Measurements from ENCODE around the gene FRMPD1.
A peak's percentile ranks its signal among the peaks of the same experiment; 100 is the strongest.

Gene FRMPD1

DNA sequence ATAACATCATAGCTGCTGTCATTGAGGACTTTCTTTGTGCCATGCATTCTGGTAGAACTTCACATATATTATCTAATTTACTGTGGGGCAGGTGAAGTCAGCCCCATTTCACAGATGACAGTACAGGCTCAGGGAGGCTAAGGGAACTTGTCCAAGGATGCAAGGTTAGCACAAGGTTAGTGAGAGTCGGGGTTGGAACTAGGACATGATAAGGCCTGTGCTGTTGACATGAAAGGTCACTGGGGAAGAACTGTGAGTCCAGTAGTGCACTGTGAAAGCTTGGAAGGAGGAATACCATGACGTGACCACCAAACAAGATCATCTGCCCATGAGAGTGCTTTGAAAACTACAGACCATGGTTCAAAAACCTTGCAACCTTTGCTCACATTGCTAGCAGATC is 26.7 kb downstream of the FRMPD1 start:
- TF ChIP-seq POLR2A (IDR thresholded peaks at IDR 0.05; ENCODE audit: low read length): no peak
- no peak for TF ChIP-seq GATA1 (IDR thresholded peaks at IDR 0.05; ENCODE audit: low read depth, low read length)
- no peak for DNase-seq

DNA sequence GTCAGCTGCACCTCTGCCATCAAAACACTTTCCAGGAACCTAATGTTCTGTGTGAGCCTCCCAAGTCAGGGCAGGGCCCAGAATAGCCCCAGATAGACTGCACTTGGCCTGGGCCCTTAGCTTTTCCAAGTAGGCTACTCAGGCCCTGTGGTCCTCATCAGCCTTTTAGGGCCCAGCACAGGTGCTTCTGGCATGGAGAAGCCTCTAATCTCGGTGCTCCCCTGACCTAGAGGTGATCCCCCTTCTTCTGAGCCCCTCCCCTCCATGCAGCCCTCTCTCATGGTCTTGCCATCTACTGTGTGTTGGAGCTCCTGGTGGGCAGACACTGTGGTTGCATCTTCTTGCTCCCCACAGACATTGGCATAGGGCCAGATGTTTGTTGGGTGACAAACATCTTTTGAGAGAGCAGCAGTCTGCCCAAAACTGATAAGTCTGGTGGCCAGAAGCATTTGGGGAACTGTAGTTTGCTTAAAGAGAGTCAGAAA is 28.1 kb downstream of the FRMPD1 start:
- DNase-seq: peak; percentile 92 to 96
- TF ChIP-seq GATA1 (IDR thresholded peaks at IDR 0.05; ENCODE audit: low read depth, low read length) (no peak), POLR2A (IDR thresholded peaks at IDR 0.05; ENCODE audit: low read length) (no peak)

DNA sequence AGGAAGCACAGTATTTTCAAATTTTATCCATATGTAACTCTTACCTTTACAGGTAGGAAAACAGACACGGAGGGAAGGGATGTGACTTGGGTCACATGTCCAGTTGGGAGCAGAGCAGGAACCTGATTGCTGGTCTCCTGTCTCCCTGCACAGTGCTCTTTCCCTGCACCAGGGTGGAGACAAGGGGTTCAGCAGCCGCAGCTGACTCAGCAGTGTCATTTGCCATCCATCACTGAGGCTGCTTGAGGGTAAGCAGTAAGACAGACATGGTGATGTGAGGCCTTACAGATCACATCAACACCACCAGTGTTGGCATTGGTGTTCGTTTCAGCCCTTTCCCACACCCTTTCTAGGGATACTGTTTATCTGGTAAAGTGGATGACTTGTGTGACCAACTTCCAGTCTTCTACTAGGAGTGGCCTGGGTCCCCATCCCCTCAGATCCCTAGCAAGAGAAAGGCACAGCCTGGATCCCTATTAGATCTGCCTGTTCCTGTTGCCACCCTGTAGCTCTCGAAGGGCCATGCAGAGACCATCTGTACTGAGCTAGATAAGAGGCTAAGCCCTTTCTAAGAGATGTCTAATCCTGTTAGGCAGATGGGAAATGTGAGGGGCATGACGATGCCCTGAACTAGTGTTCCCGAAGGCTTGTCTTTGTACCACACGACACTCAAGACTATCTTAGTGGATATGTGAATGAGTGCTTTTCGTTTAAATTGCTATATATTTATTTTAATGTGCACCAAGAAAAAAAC is 29.1 kb downstream of the FRMPD1 start:
- DNase-seq: peak; percentile 78 to 91
- TF ChIP-seq GATA1 (IDR thresholded peaks at IDR 0.05; ENCODE audit: low read depth, low read length) (peak; percentile 77), POLR2A (IDR thresholded peaks at IDR 0.05; ENCODE audit: low read length) (no peak)

DNA sequence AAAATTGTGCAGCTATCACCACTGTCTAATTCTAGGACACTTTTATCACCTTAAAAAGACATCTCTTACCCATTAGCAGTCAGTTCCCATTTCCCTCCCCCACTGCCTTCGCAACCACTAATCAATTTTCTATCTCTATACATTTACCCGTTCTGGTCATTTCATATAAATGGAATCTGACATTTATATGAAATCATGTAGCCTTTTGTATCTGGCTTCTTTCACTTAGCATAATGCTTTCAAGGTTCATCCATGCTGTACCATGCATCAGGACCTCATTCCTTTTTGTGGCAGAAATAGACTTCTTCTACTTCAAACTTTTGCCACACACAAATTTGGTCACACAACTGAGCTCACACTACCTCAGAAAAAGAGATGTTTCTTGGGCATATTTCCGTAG is 32.2 kb downstream of the FRMPD1 start:
- no peak for TF ChIP-seq POLR2A (IDR thresholded peaks at IDR 0.05; ENCODE audit: low read length)
- TF ChIP-seq GATA1 (IDR thresholded peaks at IDR 0.05; ENCODE audit: low read depth, low read length): no peak
- DNase-seq: no peak

DNA sequence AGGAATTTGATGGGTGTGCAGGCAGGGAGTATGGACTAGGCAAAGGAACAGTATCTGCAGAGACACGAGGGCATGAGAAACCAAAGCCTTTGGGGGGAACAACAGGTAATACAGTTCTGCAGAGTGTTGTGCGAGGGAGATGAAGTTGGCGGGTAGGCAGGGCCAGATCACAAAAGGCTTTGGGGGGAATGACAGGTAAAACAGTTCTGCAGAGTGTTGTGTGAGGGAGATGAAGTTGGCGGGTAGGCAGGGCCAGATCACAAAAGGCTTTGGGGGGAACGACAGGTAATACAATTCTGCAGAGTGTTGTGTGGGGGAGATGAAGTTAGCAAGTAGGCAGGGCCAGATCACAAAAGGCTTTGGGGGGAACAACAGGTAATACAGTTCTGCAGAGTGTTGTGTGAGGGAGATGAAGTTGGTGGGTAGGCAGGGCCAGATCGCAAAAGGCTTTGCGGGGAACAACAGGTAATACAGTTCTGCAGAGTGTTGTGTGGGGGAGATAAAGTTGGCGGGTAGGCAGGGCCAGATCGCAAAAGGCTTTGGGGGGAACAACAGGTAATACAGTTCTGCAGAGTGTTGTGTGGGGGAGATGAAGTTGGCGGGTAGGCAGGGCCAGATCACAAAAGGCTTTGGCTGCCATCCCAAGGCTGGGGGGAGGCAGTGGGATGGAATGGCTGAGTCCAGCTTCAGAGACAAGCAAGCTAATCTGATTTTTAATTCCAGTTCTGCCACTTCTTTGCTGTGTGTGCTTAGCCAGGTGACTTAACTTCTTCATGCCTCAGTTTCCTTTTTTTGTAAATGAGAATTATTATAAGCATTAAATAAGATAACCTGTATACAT is 33.0 kb downstream of the FRMPD1 start:
- DNase-seq: no peak
- TF ChIP-seq POLR2A (IDR thresholded peaks at IDR 0.05; ENCODE audit: low read length): no peak

DNA sequence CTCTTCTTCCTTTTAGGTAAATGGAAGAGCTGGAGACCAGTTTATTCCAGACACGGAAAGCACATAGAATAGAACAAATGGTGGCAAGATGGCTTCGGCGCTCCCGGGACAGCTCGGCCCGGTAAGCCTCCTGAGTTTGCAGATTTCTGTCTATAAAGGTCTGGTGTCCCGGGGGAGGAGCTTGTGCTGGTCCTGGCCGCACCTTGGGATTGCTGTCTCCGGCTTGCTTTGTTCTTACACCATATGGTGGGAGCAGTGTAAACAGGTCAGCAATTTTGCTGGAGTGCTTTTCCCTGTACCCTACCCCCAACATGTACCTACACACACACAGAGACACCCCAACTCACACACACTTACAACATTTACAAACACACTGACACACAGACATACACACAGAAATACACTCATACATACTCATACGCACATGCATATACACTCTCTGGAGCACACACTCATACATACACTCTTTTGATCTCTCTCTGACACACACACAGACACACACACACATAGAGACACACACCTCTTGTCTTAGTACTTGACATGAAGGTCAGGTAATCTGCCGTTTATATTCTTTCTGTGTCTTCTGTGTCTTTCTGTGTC is 42.0 kb downstream of the FRMPD1 start:
- TF ChIP-seq GATA1 (IDR thresholded peaks at IDR 0.05; ENCODE audit: low read depth, low read length) (no peak), POLR2A (IDR thresholded peaks at IDR 0.05; ENCODE audit: low read length) (no peak)
- DNase-seq: no peak

DNA sequence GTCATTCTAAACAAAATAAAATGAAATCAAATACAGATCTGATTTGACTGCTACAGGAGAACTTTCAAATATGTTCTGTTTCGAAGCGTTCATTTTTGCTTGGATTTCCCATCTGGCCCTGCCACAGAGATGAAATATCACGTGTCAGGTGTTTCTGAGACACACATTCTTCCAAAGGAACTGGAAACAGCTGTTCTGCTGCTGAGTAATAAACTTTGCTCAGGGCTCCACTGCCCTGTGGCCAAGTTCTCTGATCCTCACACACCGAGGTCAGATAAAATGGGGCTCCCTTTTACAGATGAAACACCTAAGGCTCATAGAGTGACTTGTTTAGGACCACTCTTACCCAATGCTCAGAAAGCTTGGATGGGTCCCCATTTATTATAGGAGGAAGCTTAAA is 42.5 kb downstream of the FRMPD1 start:
- TF ChIP-seq POLR2A (IDR thresholded peaks at IDR 0.05; ENCODE audit: low read length) (no peak), GATA1 (IDR thresholded peaks at IDR 0.05; ENCODE audit: low read depth, low read length) (no peak)
- DNase-seq: no peak

DNA sequence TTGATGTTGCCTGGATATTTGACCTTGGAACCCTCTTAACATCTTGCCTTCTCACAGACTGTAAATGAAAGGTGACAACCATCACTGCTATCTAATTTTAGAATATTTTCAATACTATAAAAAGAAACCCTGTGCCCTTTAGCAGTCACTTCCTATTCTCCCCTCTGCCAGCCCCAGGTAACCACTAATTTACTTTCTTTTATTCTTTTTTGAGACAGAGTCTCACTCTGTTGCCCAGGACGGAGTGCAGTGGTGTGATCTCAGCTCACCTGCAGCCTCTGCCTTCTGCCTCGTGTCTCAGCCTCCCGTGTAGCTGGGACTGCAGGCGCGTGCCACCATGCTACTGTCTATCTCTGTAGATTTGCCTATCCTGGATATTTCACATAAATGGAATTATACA is 43.6 kb downstream of the FRMPD1 start:
- no peak for DNase-seq
- no peak for TF ChIP-seq POLR2A (IDR thresholded peaks at IDR 0.05; ENCODE audit: low read length)
- TF ChIP-seq GATA1 (IDR thresholded peaks at IDR 0.05; ENCODE audit: low read depth, low read length): no peak

DNA sequence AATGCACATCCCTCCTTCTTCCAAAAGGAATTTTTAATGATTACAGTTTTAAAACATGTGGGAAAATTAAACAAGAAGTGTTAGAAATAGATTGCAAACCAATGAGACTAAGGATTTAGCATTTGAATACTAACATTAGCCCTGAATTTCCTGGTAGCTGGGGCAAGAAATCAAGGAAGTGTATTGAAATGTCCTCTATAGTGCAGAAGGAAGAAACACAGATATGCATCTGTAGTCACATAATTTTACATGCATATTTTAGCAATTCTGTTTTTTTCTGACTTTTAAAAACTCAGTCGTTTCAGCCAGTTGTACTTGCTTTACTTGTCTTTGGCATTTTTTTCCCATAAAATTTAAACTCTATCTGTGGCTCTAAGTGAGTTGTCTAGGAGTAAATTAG is 45.8 kb downstream of the FRMPD1 start:
- TF ChIP-seq GATA1 (IDR thresholded peaks at IDR 0.05; ENCODE audit: low read depth, low read length) (no peak), POLR2A (IDR thresholded peaks at IDR 0.05; ENCODE audit: low read length) (no peak)
- no peak for DNase-seq

DNA sequence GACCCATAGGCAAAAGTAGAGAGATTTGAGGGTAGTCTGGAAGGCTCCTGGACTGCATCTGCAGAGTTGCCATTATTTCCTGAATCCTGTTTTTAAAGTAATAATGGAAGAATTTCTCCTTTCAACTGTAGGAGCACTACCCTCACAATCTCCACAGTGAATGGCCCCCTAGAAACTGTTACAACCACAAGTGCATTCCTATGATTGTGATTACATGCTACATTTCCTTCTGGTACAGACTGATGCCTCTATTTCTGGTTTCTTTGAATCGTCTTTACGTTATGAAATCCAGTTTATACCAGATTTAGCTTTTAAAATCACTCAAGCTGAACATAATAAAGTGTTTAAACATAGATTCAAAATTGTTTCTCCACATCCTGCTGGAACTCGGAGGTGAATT is 49.4 kb downstream of the FRMPD1 start:
- no peak for DNase-seq
- no peak for TF ChIP-seq POLR2A (IDR thresholded peaks at IDR 0.05; ENCODE audit: low read length)
- TF ChIP-seq GATA1 (IDR thresholded peaks at IDR 0.05; ENCODE audit: low read depth, low read length): no peak

DNA sequence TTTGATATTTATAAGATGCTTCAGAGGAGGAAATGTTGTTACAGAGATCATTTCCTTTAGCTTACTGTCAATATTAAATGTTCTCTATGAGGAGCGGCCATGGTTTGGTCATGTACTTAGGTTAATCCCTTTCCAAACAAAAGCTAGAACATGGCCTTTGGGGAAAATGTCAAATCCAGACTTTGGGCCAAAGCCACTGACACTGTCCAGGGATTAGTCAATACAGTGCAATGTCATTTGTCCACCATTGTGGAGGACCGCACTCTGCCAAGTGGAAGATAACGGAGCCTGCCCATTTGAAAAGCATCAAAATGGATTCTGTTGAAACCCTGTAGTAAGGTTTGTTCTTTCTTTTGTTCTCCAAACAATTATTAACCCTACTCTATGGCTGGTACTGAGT is 50.1 kb downstream of the FRMPD1 start:
- no peak for TF ChIP-seq POLR2A (IDR thresholded peaks at IDR 0.05; ENCODE audit: low read length)
- no peak for TF ChIP-seq GATA1 (IDR thresholded peaks at IDR 0.05; ENCODE audit: low read depth, low read length)
- no peak for DNase-seq

DNA sequence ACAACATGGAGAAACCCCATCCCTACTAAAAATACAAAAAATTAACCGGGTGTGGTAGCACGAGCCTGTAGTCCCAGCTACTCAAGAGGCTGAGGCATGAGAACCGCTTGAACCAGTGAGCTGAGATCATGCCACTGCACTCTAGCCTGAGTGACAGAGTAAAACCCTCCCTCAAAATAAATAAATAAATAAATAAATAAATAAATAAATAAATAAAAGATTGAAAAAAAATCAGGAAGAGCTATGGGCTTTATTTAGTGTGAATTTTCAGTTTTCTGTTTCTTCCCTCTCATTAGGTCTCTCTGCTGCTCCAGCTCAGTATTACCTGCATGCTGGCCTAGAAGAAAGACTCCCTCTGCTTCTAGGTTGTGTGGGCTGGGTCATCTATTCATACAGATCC is 55.0 kb downstream of the FRMPD1 start:
- TF ChIP-seq GATA1 (IDR thresholded peaks at IDR 0.05; ENCODE audit: low read depth, low read length) (no peak), POLR2A (IDR thresholded peaks at IDR 0.05; ENCODE audit: low read length) (no peak)

DNA sequence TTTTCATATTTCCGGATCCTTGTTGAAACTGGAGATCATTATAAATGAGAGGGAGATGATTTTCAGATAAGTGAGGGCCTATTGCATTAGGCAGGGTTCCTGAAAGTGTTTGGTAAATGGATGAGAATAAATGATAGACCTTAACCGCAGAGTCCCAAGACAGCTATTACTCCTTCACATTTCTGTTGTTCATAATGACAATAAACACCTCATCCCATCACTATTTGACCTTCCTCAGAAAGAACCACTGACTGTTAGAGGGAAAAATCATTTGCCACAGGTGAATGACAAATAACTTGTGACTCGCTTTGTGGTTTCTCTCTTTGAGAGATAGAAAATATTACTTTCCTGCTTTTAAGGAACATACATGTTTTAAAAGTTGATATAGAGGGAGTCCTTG is 55.5 kb downstream of the FRMPD1 start:
- no peak for TF ChIP-seq GATA1 (IDR thresholded peaks at IDR 0.05; ENCODE audit: low read depth, low read length)
- TF ChIP-seq POLR2A (IDR thresholded peaks at IDR 0.05; ENCODE audit: low read length): no peak
- no peak for DNase-seq

More for the DNA sequence above, 55.0 kb downstream of the FRMPD1 start:
- DNase-seq: no peak

DNA sequence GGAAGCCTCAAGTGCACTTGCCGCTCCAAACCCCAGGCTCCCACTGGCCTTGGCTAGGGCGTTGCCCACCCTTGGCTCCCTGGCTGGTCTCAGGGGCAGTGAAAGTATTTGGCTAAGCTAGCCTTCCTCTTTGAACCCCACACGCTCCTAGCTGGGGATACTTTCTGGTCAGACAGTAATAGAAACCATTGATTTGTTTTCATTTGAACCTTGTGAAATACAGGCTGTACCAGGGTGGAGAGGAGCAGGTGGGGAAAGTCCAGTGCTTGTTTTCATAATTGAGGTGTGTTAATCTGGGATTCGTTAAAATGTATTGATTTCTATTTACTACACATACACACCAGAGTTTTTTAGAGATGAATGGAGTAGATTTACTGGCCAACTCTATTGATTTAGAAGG is 57.0 kb downstream of the FRMPD1 start:
- DNase-seq: no peak
- TF ChIP-seq POLR2A (IDR thresholded peaks at IDR 0.05; ENCODE audit: low read length) (no peak), GATA1 (IDR thresholded peaks at IDR 0.05; ENCODE audit: low read depth, low read length) (no peak)

Data from erythroblast (primary cell).